OCI-LY3 (cell line): ENCODE measurements around the gene SRSF3.
"Not testable (repeated sequence)": the region's sequence is repeated elsewhere in the genome, so short reads cannot be mapped to it uniquely, and the experiment has no call there.

Experiments
- H2AFZ ChIP-seq: fragments of 200-600, 300-600 bp; shearing (Covaris generic); 2 replicates; pipeline ENCODE4 v1.6.0; 2014; ENCODE audit warnings: antibody characterized with exemption, low read depth, low read length
- H3K27ac ChIP-seq: fragments of 200-600, 300-600 bp; sonication (generic); 2 replicates; pipeline ENCODE4 v1.5.1; 2014; ENCODE audit warnings: mild to moderate bottlenecking, low read length, moderate library complexity, mixed read lengths
- H3K27me3 ChIP-seq: fragments of 200-600, 300-600 bp; sonication (generic); 2 replicates; pipeline ENCODE4 v1.6.1; 2014; ENCODE audit warnings: low read depth, low read length, mixed read lengths
- H3K36me3 ChIP-seq: fragments of 200-600, 300-600 bp; sonication (generic); replicated peaks from 2 replicates; pipeline ENCODE3; 2014; ENCODE audit warnings: low read depth, low read length, mixed read lengths
- H3K4me1 ChIP-seq: fragments of 300-600, 200-600 bp; sonication (generic); 2 replicates; pipeline ENCODE4 v1.6.1; 2014; ENCODE audit warnings: low read length, mixed read lengths
- H3K4me2 ChIP-seq: fragments of 200-600, 300-600 bp; sonication (generic); 2 replicates; pipeline ENCODE4 v1.6.1; 2014; ENCODE audit warnings: low read length, mixed read lengths
- H3K4me3 ChIP-seq: fragments of 300-600, 200-600 bp; sonication (generic); 2 replicates; pipeline ENCODE4 v1.5.1; 2014; ENCODE audit warnings: antibody characterized with exemption, mild to moderate bottlenecking, low read length, moderate library complexity
- H3K79me2 ChIP-seq: fragments of 300-600, 200-600 bp; shearing (Covaris generic); 2 replicates; pipeline ENCODE4 v1.6.1; 2014; ENCODE audit warnings: mild to moderate bottlenecking, low read length, mixed read lengths
- H3K9ac ChIP-seq: fragments of 300-600, 200-600 bp; shearing (Covaris generic); 2 replicates; pipeline ENCODE4 v1.6.0; 2014; ENCODE audit warnings: mild to moderate bottlenecking, low read length, moderate library complexity
- H3K9me3 ChIP-seq: fragments of 200-600, 300-600 bp; shearing (Covaris generic); 2 replicates; pipeline ENCODE4 v1.6.1; 2014; ENCODE audit warnings: low read length, mixed read lengths; ENCODE audit not compliant: insufficient read depth
- H4K20me1 ChIP-seq: fragments of 200-600, 300-600 bp; sonication (generic); 2 replicates; pipeline ENCODE4 v1.6.1; 2016; ENCODE audit warnings: low read length, mixed read lengths; ENCODE audit not compliant: insufficient read depth
- CTCF ChIP-seq: fragments of 200-600, 300-600 bp; sonication (generic); IDR thresholded peaks from 2 replicates; pipeline ENCODE4 v1.5.1; 2014; ENCODE audit warnings: antibody characterized with exemption, low read length, low read depth
- EZH2phosphoT487 ChIP-seq: fragments of 200-600 bp; shearing (Covaris generic); IDR thresholded peaks from 2 replicates; pipeline ENCODE4 v1.6.1; 2018; ENCODE audit warnings: antibody characterized with exemption, mixed run types, low read depth

SRSF3 gene

DNA sequence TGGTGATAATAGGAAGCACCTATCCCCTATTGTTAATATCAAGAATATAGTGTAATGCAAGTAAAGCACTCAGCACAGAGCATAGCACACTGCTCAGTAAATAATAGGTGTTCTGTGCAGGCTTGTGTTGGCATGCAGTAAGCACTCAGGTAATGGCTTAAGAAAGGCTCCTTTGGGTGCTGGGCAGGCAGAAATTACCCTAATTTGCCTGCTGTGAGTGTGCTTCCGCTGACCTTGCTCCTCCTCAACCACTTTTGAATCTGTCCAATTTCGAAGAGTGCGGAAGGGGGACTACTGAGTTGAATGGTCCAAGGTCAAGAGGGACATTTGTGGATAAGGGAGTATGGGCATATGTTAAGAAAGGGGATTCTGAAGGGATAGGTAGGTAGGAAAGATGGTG, 15.4 kb downstream of the SRSF3 start:
- Histone ChIP-seq H3K36me3 (peaks cover 70% of the 10 kb centered on the region), H3K4me2 (no peak overlapping the region), H3K79me2 (peaks cover 39% of the 10 kb centered on the region), H3K4me1 (no peaks in the 10 kb centered on the region), H4K20me1 (peaks cover 51% of the 10 kb centered on the region), H3K27me3 (no peaks in the 10 kb centered on the region), H3K27ac (no peak overlapping the region), H3K9ac (no peak overlapping the region), H2AFZ (no peak overlapping the region), H3K9me3 (no peaks in the 10 kb centered on the region), H3K4me3 (no peak overlapping the region)
- TF ChIP-seq CTCF (no peak), EZH2phosphoT487 (no peak)

GRCh38 chr6:36610041-36610955, 16.1 kb downstream of the SRSF3 start:
- Histone ChIP-seq H3K4me1 (no peaks in the 10 kb centered on the region), H2AFZ (no peak overlapping the region), H3K9ac (no peak overlapping the region), H3K4me2 (no peak overlapping the region), H3K27ac (no peak overlapping the region), H4K20me1 (peaks cover 44% of the 10 kb centered on the region), H3K27me3 (no peaks in the 10 kb centered on the region), H3K9me3 (no peaks in the 10 kb centered on the region), H3K79me2 (peaks cover 32% of the 10 kb centered on the region), H3K36me3 (peaks cover 63% of the 10 kb centered on the region), H3K4me3 (no peak overlapping the region)
- TF ChIP-seq CTCF (no peak), EZH2phosphoT487 (no peak)

DNA sequence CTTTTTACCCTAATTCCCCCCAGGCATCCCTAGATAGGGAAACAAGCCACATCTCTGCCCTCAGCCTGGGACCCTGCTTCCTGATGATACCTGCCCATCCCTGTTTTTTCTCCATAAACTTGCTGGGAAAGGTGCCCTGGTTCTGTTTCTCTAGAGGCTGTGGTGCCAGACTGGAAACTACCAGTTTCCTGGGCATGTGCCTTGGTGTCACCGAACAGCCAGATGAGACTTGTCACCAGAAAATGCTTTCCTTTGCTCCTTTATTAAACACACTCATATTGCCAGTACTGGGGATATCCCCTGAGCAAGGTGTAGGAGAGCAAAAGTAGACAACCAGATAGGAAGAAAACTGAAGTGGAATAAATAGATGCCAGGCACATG, 16.8 kb downstream of the SRSF3 start:
- no peaks in the 10 kb centered on the region for H3K27me3 ChIP-seq

GRCh38 chr6:36611679-36612078, 17.5 kb downstream of the SRSF3 start:
- H3K9me3 ChIP-seq, H2AFZ ChIP-seq, H3K4me3 ChIP-seq, H3K27ac ChIP-seq, H3K4me2 ChIP-seq, H3K9ac ChIP-seq, H3K4me1 ChIP-seq, H3K27me3 ChIP-seq: not testable (repeated sequence)
- Histone ChIP-seq H3K79me2 (peaks cover 23% of the 10 kb centered on the region), H4K20me1 (peaks cover 37% of the 10 kb centered on the region), H3K36me3 (peaks cover 52% of the 10 kb centered on the region)

More for the DNA sequence above, 16.8 kb downstream of the SRSF3 start:
- Histone ChIP-seq H3K27ac (0 out of 2 replicates have a peak overlapping the region, but pooled peaks have one; percentile 15), H3K9ac (no peak overlapping the region), H3K9me3 (no peaks in the 10 kb centered on the region), H3K4me2 (no peak overlapping the region), H2AFZ (no peak overlapping the region), H3K79me2 (peaks cover 26% of the 10 kb centered on the region), H4K20me1 (peaks cover 40% of the 10 kb centered on the region), H3K36me3 (peaks cover 56% of the 10 kb centered on the region), H3K4me3 (no peak overlapping the region), H3K4me1 (no peaks in the 10 kb centered on the region)
- no peak for TF ChIP-seq EZH2phosphoT487
- no peak for TF ChIP-seq CTCF
